CD4-positive, alpha-beta T cell treated with Interleukin-4 for 1 hour (primary cell): Measurements from ENCODE around the gene CCNL2.
"Not testable (repeated sequence)": the region's sequence is repeated elsewhere in the genome, so short reads cannot be mapped to it uniquely, and the experiment has no call there.

Source experiments
- DNase-seq, 2 donors: peaks; one replicate each; pipeline ENCODE4 v3.0.0-alpha.2; 2020 to 2022

CCNL2 gene

DNA sequence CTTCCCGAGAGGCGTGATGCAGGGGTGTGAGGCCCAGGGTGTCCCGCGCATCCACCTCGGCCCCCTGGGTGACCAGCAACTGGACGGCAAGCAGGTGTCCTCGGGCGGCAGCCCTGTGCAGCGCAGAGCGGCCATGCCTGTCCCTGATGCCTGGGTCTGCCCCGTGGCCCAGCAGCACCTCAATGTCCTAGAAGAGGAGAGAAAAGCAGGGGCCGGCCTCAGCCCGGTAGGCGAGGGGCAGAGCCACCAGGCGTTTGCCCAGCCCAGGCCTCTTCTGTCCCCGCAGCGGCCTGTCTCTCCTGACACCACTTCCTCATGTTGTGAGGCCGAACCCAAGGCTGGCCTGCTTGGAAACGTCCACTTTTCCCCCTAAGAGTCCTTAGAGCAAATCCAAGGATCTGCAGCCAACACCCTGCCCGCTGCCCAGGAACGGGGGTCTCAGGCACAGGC is 20.3 kb upstream of the CCNL2 start:
- no peak for DNase-seq

DNA sequence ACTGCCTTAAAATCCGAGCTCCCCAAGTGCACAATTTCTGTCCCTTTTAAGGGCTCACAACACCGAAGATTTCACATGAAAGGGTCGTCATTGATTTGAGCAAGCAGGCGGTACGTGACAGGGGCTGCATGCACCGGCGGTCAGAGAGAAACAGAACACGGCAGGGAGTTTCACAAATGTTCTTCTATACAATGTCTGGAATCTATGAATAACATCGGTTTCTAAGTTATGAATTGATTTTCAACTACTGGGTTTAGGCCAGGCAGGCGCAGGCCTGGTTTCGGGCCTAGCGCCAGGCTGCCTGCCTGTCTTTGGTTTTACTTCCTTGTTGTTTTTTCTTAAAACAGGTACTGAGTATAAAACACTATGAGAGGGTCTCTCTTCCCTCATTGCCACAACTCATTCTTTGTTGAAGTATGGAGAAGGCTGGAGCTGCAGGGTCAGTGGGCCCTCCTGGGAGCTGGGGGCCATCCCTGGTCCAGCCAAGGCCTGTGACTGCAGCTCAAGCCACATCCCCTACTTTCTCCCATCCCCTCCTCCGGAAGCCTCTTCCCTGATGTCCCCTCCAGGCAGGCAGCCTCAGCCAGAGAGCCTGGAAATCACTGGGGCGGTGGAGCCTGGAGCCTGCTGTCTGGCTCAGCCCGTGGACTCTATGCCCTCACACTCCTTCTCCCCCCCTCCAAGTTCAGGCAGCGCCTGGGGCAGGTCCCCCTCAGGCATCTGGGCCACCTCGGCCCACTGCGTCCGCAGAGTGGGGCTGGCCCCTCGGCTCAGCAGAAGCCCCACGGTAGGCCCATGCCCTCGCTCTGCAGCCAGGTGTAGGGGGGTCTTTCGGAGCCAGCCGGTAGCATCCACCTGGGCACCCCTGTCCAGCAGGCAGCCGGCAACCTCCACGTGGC is 19.6 kb upstream of the CCNL2 start:
- DNase-seq: no peak

DNA sequence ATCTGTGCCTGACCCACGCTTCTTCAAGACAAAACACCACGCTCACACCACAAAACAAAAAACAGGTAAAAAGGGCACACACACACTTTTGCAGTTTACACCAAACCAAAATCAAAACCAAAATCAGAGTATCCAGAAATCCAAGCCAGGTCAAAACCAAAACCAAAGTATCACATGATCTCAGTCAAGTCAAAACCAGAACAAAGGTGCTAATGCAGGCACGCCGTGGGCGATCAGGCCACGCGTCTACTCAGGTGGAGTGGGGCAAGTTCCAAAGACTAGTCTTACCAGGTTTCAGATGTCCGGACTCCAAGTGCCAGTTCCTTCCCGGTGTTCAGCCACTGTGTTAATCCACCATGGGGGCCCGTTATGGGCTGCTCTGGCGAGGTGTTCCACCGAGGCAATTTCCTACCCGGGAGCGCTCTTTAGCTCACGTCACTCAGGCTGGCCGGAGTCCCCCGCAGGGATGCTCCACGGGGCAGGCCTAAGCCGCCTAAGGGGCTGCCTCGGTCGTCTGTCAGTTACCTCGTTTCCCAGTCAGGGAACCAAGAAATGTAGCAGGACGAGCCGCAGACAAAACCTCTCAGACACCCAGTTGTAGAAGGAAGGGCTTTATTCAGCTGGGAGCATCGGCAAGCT is 18.8 kb upstream of the CCNL2 start:
- not testable (repeated sequence) for DNase-seq

DNA sequence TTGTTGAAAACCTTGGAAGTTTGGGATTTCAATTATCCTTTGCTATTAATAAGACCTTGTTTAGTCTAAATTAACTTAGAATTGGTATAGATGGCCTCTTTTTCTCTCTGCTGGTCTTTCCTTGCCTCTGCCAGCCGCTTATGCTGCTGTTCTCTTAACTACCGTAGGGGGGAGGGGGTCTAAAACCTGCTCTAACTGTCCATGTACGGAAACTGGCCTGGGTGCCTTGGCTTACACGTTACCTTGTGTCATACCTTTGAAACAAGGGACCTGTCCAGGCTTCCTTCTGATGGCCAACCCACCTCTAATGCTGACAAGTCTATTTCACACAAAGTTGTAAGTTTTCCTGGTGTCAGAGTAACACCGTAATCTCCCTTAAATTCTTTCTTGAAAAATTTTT is 18.3 kb upstream of the CCNL2 start:
- not testable (repeated sequence) for DNase-seq

DNA sequence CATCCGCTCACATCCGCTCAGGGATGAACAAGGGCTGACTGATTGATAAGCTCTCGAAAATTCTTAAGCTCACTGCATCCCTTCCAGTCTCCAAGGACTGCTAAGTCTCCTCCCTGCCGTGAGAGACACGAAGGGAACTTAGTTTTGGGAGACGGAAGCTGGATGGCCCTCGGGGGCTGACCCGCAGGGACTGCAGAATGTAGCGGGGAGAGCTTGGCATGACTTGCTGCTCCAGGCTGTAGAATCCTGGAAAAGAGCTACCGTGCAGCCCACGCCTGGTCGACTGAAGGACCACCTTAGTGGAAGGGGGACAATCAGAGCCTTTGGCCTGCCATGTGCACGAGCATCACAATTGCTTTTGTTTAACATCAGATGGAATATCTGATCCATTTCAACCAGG is 16.6 kb upstream of the CCNL2 start:
- DNase-seq: no peak

DNA sequence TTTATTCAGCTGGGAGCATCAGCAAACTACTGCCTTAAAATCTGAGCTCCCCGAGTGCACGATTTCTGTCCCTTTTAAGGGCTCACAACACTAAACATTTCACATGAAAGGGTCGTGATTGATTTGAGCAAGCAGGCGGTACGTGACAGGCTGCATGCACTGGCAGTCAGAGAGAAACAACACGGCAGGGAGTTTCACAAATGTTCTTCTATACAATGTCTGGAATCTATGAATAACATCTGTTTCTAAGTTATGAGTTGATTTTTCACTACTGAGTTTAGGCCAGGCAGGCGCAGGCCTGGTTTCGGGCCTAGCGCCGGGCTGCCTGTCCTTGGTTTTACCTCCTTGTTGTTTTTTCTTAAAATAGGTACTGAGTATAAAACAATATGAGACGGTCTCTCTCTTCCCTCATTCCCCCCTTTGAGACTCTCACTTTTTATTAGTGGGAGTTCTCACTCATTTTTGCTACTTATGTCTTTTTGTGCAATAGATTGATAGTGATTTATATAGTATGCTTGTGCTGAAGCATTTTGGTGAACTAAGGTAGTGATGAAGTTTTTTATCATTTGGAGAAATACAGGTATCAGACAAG is 13.3 kb upstream of the CCNL2 start:
- not testable (repeated sequence) for DNase-seq

DNA sequence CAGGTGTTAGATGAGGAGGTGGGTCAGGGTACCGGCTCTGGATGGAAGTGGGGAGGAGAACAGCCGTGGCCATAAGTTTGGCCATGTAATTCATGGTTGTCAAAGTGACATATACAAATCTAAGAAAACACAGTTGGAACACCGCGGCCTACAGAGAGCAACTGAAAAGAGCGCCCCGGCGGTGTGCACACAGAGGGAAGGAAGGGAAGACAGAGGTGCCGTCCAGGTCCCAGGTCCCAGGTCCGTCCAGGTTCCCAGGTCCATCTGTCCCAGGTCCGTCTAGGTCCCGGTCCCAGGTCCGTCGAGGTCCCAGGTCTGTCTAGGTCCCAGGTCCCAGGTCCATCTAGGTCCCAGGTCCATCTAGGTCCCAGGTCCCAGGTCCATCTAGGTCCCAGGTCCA is 12.5 kb upstream of the CCNL2 start:
- no peak for DNase-seq

DNA sequence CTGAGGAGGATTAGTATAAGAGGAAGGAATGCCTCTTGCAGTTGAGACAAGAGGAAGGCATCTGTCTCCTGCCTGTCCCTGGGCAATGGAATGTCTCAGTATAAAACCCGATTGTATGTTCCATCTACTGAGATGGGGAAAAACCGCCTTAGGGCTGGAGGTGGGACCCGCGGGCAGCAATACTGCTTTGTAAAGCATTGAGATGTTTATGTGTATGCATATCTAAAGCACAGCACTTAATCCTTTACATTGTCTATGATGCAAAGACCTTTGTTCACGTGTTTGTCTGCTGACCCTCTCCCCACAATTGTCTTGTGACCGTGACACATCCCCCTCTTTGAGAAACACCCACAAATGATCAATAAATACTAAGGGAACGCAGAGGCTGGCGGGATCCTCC is 11.1 kb upstream of the CCNL2 start:
- not testable (repeated sequence) for DNase-seq

DNA sequence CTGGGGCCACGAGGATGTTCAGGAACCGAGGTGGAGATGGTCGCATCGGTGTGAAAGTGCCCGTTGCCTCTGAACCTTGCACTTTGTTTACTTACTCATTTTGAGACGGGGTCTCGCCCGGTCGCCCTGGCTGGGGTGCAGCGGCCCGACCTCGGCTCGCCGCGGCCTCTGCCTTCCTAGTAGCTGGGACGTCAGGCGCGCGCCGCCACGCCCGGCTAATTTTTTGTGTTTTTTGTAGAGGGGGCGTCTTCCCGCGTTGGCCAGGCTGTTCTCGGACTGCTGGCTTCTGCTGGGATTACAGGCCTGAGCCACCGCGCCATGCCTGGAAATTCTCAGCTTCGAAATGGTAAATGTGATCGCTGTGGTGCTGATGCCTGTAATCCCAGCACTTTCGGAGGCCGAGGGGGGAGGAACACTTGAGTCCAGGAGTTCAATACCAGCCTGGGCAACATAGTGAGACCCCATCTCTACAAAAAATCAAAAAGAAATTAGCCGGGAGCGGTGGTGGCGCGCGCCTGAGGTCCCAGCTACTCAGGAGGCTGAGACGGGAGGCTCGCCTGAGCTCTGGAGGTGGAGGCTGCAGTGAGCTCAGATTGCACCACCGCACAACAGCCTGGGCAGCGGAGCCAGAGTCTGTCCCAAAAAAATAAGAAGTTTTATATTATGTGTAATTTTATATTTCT is 8.6 kb upstream of the CCNL2 start:
- DNase-seq: peak; percentile 26 to 37

DNA sequence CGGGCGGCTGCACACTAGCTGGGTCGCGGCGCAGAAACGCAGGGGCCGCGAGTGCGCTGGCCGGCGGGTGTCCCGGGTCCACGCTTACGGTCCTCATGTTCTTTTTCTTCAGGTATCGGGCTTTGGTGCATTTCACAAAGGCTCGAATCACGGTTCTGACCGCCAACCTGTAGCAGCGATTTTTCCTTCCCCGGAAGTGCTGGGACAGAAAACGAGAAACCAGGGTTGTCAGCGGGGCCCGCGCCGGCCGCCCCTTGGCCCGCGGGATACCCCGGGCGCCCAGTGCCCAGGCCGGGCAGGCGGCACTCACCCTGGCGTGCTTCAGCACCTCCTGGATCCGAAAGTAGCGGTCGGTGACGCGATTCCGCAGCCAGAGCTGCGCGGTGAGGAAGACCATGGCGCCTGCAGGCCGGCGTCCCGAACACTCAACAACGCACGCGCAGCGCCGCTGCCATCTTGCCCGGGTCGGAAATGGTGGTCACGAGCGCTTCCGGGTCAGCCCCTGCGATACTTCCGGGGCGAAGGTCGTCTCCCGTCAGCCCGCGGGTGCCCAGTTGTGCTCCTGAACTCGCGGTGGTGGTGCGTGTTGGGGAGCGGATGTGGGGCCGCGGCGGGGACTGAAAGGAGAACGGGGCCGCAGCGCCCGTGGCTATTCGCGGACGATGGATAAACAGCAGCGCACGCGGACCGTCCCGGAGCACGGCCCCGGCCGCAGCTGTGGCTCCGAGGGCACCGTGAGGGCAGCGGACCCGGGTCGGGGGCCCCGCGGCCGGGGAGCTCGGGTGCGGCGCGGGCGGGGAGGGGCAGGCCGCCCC is 7.9 kb upstream of the CCNL2 start, which contains the start of gene MRPL20:
MRPL20 (minus strand) TSS at position 473 of the 815 bp plus-strand sequence; CDS start at position 397, 76 bp downstream.
- peak; percentile 95 to 96 for DNase-seq

DNA sequence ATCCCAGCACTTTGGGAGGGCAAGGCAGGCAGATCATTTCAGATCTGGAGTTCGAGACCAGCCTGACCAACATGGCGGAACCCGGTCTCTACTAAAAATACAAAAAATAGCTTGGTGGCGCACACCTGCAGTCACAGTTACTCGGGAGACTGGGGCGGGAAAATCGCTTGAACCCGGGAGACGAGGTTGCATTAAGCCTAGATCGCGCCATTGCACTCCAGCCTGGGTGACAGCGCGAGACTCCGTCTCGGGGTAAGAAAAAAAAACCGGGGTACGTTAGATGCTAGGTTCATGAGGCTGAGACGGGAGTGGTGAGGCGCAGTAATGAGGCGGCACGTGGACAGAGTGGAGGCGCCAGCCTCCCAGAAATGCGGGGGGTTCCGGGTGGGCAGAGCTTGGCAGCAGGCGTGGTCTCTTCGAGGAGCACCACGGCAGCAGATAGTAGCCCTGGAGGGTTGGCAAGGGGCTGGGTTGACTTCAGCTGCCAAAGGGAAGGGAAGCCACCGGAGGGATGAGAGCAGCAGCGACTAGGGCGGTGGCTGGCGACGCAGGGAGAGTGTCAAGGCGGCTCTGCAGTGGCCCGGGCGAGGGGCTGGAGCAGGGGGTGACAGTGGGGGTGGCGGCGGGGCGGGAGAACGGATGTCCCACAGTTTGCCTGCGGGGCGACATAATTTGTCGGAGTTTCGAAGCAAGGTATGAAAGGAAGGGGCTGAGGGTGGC is 7.1 kb upstream of the CCNL2 start:
- DNase-seq: no peak

DNA sequence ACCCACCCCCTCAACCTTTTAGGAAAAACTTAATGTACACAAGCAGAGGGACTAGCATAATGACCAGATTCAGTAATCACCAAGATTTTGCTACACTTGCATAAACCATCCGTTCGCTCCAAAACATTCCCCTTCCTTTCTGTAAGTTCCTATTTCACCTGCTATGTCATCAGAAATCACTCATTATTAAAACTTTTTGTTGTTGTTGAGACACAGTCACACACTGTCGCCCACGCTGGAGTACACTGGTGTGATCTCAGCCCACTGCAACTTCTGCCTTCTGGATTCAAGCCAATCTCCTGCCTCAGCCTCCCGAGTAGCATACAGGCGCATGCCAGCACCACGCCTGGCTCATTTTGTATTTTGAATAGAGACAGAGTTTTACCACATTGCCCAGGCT is 4.5 kb upstream of the CCNL2 start:
- DNase-seq: no peak

DNA sequence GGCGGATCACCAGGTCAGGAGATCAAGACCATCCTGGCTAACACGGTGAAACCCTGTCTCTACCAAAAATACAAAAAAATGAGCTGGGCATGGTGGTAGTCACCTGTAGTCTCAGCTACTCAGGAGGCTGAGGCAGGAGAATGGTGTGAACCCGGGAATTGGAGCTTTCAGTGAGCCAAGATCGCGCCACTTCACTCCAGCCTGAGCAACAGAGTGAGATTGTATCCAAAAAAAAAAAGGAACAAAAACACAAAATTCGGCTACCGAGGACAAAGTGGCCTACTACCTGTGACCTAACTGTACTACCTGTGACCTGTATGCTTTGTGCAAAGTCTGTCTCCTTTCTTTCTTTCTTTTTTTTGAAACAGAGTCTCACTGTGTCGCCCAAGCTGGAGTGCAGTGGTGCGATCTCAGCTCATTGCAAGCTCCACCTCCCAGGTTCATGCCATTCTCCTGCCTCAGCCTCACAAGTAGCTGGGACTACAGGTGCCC is 3.8 kb upstream of the CCNL2 start:
- DNase-seq: not testable (repeated sequence)

DNA sequence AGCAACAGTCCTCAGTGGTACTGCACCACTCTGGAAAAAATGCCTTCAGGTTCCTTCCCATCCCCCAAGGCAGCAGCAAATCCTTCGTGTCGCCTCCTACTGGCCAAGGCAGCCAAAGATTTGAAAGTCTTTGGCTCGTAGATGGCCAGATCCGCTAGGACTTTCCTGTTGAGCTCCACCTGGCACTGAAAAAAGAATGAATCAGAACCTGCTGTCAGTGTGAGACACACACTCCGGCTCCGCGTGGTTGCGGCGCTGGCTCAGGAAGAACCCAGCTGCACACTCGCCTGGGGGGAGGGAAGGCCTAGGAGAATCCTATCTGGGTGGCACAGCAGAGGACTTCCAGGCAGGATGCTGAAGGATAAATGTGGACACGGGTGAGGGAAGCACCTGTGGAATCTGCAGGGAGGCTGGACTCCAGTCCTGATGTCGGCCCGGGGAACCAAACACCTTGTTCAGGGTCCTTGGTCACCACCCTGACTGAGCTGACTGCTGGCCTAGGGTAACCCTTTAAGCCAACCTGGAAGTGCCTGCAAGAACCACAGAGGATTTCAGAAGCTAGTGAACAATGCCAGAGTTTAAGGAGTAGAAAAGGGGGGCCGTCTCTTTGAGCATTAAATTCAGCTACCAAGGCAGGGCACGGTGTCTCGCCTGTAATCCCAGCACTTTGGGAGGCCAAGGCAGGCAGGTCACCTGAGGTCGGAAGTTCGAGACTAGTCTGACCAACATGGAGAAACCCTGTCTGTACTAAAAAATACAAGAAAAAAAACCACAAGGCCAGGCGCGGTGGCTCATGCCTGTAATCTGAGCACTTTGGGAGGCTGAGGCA is 3.2 kb upstream of the CCNL2 start:
- peak; percentile 25 to 38 for DNase-seq

DNA sequence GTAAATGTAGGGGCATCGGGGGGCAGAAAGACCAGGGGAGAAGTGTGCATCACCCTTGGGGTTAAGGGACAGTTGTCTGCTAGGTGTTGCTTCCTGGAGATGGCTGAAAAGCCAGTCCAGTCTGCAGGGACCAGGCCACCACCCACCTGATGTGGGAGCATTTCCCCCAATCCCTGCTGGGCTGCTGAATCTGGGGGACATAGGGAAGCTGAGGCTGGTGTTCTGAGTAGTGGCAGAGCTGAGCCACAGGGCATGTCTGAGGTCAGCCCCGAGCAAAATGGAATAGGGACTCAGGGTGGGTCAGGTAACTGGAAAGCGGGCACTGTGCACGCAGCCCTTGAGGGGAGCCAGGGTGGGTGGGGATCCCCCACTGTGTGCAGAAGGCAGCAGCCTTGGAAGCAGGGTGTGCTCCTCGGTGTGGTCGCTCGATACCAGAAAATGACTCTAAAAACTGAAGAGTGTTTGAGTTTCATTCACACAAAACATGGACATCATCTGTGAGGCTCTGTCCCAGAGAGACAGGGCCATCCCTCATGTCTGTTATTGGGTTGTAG is 2.4 kb upstream of the CCNL2 start:
- DNase-seq: no peak

DNA sequence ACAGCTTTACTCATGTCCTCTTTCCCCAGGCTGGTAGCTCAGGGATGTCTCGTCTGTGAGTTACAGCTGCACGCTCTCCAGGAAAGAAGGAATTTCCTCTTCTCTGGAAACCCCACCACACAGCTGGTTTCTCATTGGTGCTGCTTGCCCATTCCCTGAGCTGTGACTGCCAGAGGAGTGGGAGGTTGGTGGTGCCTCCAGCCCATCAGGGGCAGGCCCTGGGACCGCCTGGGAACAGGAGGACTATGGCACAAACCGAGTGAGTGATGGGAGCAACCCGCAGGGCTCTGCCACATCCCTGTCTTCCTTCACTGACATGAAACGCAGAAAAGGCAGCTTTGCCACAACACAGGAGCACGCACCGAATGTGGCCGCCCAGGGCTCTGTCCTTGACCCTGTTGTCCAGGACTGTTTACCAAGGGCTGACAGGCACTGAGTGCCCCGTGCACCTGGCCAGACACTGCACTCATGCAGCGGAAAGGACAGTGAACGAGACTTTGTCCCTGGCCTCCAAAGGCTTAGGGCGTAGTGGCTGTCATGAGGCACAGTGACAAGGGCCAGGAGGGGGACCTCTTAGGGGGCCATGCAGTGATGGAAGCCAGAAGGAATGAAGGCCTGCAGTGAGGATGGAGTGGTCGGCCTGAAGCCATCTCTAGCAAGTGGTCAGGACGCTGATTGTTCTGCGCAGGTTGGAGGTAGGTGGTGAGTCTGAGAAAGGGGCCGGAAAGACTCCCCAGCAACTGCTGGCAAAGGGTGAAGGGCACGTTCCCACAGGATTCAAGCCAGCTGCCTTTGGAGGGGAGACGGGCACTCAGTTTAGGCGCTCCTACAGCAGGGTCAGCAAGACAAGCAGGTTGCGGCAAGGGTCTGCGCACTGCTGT is 1.7 kb upstream of the CCNL2 start:
- DNase-seq: no peak

DNA sequence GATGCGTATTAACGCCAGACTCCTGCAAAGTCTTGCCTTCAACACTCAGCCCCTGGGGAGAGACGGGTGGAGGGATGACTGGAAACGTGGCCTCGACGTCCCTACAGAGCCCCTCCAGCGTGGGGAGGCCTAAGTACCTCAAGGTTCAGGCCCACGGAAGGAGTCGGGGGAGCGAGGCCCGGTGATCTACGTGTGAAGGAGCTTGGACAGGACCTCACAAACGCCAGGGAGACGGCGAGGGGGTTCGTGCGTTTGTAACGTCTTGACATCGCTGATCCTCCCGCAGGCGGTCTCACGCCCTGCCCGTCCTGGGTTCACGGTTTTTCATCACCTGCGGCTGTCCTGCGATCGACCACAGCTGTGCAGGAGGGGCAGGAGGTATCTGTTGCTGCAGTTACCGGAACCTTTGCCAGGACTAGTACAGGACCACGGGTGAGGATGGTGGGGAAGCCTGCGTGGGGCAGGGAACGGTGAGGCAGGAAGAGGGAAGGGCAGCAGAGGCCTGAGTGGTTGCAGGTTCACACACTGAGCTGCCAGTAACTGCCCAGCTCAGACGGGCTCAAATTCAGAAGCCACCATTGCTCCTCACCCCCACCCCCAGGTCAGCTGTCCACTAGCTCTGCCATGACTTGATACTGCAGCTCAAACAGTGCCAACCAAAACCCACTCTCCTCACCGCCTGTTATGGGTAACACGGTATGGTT is 889 bp upstream of the CCNL2 start:
- DNase-seq: peak in 1 of 2 donors; percentile 21

DNA sequence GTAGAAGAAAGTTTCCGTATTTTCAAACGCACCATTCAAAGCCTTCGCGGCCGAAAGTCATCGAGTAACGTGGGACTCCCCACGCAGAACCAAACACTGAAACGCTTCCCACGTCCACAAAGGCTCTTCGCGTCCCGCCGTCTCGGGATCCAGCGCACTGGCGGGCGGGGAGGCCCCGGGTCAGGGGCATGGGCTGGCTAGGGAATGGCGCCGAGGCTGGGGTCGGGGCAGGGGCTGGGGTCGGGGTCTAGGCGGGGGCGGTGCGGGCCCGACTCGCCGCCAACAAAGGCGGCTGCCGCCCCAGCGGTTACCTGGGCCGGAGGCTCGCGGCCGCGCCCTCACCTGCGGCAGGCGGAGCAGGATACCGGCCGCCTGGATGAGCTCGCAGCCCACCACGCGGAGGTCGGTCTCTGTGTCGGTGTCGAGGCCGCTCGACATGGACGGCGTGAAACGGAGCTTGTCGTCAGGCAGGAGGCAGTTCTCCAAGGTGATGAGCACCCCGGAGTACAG is 403 bp downstream of the CCNL2 start:
- no peak for DNase-seq
